SH-SY5Y (cell line): ENCODE measurements around the gene CDC42EP1.

Experiments
- GATA2 ChIP-seq: IDR thresholded peaks from 2 replicates; pipeline ENCODE4 v1.6.1; 2011; ENCODE audit warnings: mild to moderate bottlenecking, low read depth, low read length
- GATA3 ChIP-seq: IDR thresholded peaks from 2 replicates; pipeline ENCODE4 v1.6.1; 2011; ENCODE audit warnings: low read depth, mild to moderate bottlenecking, low read length, moderate library complexity

Gene CDC42EP1

GRCh38 chr22:37549704-37550059 lies 10.6 kb upstream of the CDC42EP1 start:
- TF ChIP-seq GATA3, result no peak
- TF ChIP-seq GATA2, result no peak

GRCh38 chr22:37551981-37552380 lies 8.3 kb upstream of the CDC42EP1 start:
- TF ChIP-seq GATA3, result no peak
- TF ChIP-seq GATA2, result no peak

- TF ChIP-seq GATA2 (no peak), GATA3 (no peak)
These were observed 7.6 kb upstream of the CDC42EP1 start for GRCh38 chr22:37552524-37553163.

GRCh38 chr22:37553725-37554124 lies 6.6 kb upstream of the CDC42EP1 start:
- TF ChIP-seq GATA2 (no peak), GATA3 (no peak)

- no peak for TF ChIP-seq GATA2
These were observed 5.3 kb upstream of the CDC42EP1 start for GRCh38 chr22:37555029-37555428.

GRCh38 chr22:37556710-37557109 lies 3.6 kb upstream of the CDC42EP1 start:
- TF ChIP-seq GATA2 (no peak), GATA3 (no peak)

- TF ChIP-seq GATA3 (no peak), GATA2 (no peak)
These were observed 2.8 kb upstream of the CDC42EP1 start for GRCh38 chr22:37557321-37558001.

DNA sequence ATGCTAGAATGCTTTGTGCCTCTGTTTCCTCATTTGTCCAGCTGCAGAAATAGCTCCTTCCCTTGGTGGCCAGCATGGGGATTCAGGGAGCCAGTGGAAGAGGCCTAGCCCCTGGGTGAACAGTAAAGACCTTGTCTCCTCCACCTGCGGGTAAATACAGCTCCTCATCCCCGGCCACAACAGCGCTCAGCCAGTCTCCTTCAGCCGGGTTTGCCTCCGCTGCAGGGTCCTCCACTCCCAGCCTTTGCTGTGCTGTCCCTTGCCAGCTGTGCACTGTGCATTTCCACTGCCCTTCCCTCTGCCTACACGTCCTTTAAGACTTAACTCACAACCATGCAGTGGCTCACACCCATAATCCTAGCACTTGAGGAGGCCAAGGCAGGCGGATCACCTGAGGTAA lies 1.5 kb upstream of the CDC42EP1 start:
- TF ChIP-seq GATA2 (no peak), GATA3 (no peak)

DNA sequence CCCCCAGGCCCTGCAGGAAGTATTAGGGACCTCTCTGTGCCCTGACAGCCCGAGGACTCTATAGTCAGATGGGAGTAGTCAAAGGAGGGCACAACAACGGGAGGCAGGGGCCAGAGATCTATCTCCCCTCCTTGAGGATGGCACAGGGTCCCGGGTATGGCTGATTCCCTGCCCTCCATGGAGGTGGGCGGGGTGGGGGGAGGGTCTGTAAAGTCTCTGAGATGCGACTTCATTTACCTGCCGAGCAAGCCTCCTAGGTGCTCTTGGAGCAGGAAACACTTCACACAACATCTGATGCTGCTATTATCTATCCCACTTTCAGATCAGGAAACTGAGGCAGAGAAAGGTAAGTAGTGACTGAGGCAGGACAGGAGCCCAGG lies 769 bp upstream of the CDC42EP1 start:
- TF ChIP-seq GATA3 (no peak), GATA2 (no peak)

- TF ChIP-seq GATA2 (no peak), GATA3 (no peak)
These were observed 430 bp downstream of the CDC42EP1 start for GRCh38 chr22:37560608-37561211.

DNA sequence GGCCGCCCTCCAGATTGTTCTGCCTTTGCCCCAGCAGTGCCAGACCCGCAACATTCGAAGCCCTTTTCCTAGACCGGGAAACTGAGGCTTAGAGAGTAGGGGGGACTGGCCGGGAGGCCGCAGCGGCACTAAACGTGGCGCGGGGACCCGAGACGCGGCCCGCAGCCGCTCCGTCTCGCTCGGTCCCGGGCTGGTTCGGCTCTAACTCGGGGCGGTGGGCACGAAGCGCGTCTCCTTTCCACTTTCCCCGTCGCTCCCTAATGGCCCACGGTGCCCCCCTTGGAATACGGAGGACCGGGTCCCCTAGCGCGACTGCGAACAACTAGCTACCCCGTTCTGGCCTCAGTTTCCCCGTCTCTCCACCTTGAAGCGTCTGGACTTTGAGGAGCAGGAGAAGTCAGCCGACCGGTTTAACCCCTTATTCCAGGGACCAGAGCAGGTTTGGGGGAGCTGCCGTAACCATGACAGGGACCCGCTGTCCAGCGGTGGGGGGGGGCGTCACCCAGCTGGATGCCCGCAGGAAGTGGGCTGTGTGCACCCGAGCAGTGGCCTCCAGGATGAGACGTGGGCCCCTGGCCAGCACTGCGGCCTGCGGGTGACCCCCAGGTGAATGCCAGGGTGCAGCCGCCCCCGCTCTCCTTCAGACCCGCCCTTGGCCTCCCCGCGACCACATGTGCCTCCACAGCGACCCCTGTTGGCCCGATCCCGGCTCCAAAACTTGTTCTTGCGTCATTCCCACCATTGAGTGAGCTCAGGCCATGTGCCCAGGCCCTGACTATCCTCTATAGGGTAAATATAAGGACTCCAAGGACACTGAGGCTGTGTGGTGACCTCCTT lies 1.1 kb downstream of the CDC42EP1 start:
- TF ChIP-seq GATA2 (no peak), GATA3 (no peak)

DNA sequence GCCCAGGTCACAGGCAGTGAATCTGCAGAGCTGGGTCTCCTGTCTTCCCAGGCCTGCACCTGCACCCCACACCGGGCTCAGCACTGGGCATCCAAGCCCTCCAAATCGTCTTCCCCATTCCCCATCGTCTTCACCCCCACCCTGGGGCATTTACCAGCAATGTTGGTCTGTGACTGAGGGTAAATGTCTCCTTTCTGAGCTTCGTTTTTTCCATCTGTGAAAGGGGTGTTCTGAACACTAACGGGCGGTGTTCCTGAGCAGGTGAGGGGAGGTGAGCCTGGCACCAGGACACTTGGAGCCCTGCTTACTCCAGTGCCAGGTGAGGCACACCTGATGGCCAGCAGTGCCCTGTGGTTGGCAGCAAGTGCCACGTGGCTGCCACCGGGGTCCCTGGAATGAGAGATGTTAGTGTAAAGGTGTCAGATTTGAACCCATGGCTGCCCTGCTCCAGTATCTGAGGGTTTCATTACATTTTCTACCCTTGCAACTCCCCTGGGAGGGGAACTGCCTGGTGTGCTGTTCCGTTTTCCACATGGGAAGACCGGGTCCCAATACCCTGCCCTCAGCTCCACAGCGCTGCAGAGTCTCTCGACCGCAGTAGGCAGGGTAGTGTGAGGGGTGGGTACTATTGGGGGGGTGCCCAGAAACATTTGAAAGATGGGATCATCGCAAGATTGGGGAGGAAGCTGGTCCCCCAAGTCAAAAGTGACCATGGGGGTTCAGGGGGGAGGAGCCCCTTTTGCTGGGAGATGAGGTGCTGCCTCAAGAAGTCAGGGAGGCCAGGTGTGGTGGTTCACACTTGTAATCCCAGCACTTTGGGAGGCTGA lies 2.0 kb downstream of the CDC42EP1 start:
- no peak for TF ChIP-seq GATA3
- TF ChIP-seq GATA2, result no peak

DNA sequence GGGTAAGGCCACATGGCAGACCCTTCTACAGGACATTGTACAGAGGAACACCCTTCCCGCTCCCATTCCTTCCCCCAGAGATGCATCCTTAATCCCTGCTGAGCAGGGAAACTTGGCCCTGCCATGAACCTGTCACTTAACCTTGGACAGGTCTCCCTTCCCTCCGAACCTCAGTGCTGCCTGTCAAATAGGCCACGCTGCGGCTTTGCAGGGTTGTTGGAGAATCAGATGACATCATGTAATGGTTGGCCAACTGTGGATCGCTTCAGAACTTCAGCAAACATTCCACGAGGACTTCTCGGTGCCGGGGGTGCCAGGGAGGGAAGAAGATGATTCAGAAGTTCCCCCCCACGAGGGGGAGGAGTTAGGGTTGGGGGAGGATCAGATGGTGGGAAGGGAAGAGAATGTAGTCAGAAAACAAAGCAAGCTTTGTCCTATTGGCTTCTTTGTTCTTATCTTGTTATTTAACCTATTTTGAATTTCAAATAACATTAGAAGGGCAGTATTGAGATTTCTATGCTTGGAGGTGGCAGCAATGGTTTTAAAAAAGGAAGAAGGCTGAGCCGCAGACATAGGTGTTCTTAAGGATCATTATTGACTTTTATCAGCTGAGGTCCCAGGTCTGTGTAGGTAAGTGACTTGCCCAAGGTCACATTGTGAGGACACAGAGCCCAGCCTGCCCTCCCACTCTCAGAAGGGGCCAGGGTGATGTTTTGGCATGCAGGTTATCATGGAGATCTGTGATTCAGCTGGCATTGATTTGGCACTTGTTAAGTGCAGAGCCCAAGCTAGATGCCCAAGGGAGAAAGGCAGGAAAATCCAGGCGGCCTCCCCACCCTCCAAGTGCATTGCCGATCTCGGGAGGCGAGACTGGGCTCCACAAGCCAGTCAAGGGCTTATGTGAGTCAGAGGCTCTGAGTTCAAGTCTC lies 3.1 kb downstream of the CDC42EP1 start:
- TF ChIP-seq GATA2 (peak; percentile 44; the same call in 1 of the 2 replicates), GATA3 (no peak)
